Endothelial cell of umbilical vein (primary cell): Measurements from ENCODE around the gene SRSF11. TPM values are rescaled to one million over a fixed set of nuclear protein-coding genes. Genes with fewer than 3 reads are reported as not detected.

Experiments used
- BruUV-seq: library from RNA; stranded (reverse); fragments of 400-500 nt; replicated peaks from 2 replicates; lab custom pipeline; 2021; lab: Mats Ljungman, UMichigan
- CTCF ChIA-PET: fragments of 300-600, 350-600 bp; sonication (Branson Sonifier 250); formaldehyde crosslinking; loops from one replicate; lab custom pipeline; 2021; ENCODE audit warnings: antibody characterized with exemption, inconsistent platforms; lab: Charles Lee
- POLR2A ChIA-PET: fragments of 300-600, 350-600 bp; sonication (Branson Sonifier 250); formaldehyde crosslinking; loops from one replicate; lab custom pipeline; 2021; ENCODE audit warnings: antibody characterized with exemption, inconsistent platforms; lab: Charles Lee
- DNase-seq: peaks from one replicate; pipeline ENCODE4 v3.0.0-alpha.2; 2011; ENCODE audit warnings: low read depth, low spot score
- FAIRE-seq: peaks from 2 replicates; lab custom pipeline; 2011; peaks lifted over from hg19 to GRCh38; lab: Jason Lieb, UNC
- H2AFZ ChIP-seq: 2 replicates; pipeline ENCODE4 v1.6.0; 2012; ENCODE audit warnings: low read depth, low read length, control low read depth, inconsistent platforms
- H3K27ac ChIP-seq: 2 replicates; pipeline ENCODE4 v1.5.1; 2011; ENCODE audit warnings: low read depth, mild to moderate bottlenecking, control low read depth, low read length, moderate library complexity; ENCODE audit not compliant: insufficient read depth
- H3K27me3 ChIP-seq, 2 experiments: 2 replicates each; pipeline versions ENCODE4 v1.6.0 to v1.6.1; 2011; ENCODE audit warnings: low read length in 2 of 2, mixed read lengths in 1 of 2; ENCODE audit not compliant: control insufficient read depth in 2 of 2, insufficient read depth in 2 of 2
- H3K36me3 ChIP-seq, 2 experiments: 2 replicates in 1 of 2; 3 replicates in 1 of 2; pipeline ENCODE4 v1.5.1; 2011; ENCODE audit warnings: low read length in 2 of 2, mild to moderate bottlenecking in 1 of 2, moderate library complexity in 1 of 2; ENCODE audit not compliant: control insufficient read depth in 2 of 2, insufficient read depth in 2 of 2; ENCODE audit errors: extremely low read depth in 1 of 2
- H3K4me1 ChIP-seq: 3 replicates; pipeline ENCODE4 v1.5.1; 2011; ENCODE audit warnings: mild to moderate bottlenecking, low read length; ENCODE audit not compliant: control insufficient read depth, insufficient read depth; ENCODE audit errors: extremely low read depth
- H3K4me2 ChIP-seq: 2 replicates; pipeline ENCODE4 v1.6.1; 2011; ENCODE audit warnings: low read length, control low read depth, mixed read lengths; ENCODE audit not compliant: insufficient read depth
- H3K4me3 ChIP-seq, 3 experiments: fragments of 200-600 bp in 1 of 3; sonication (generic), shearing (Covaris generic) in 1 of 3; replicated peaks in 1 of 3; 2 replicates each; pipeline ENCODE4 v1.5.1; 2011 to 2016; ENCODE audit warnings: control low read depth in 3 of 3, low read length in 3 of 3, mild to moderate bottlenecking in 2 of 3, inconsistent platforms in 1 of 3, low read depth in 1 of 3, moderate library complexity in 1 of 3; ENCODE audit not compliant: insufficient read depth in 1 of 3
- H3K79me2 ChIP-seq: 2 replicates; pipeline ENCODE4 v1.6.0; 2012; ENCODE audit warnings: low read length, inconsistent platforms; ENCODE audit not compliant: control insufficient read depth, insufficient read depth
- H3K9ac ChIP-seq: replicated peaks from 2 replicates; pipeline ENCODE3; 2011; ENCODE audit warnings: low read length, control low read depth; ENCODE audit not compliant: insufficient read depth; ENCODE audit errors: extremely low read depth
- H3K9me1 ChIP-seq: replicated peaks from 3 replicates; pipeline ENCODE4 v1.6.0; 2011; ENCODE audit warnings: mild to moderate bottlenecking, low read length; ENCODE audit not compliant: control insufficient read depth, insufficient read depth; ENCODE audit errors: extremely low read depth
- H3K9me3 ChIP-seq: replicated peaks from 2 replicates; pipeline ENCODE4 v1.5.1; 2012; ENCODE audit warnings: low read length, inconsistent platforms; ENCODE audit not compliant: control insufficient read depth, insufficient read depth
- H4K20me1 ChIP-seq: replicated peaks from 2 replicates; pipeline ENCODE3; 2011; ENCODE audit warnings: mild to moderate bottlenecking, low read length; ENCODE audit not compliant: control insufficient read depth, insufficient read depth; ENCODE audit errors: extremely low read depth
- CTCF ChIP-seq, 2 donors: IDR thresholded peaks; 1 replicate in 1 of 2; 2 replicates in 1 of 2; pipeline ENCODE4 v1.5.1; 2011; ENCODE audit warnings: low read length in 2 of 2, mild to moderate bottlenecking in 2 of 2, moderate library complexity in 2 of 2, control low read depth in 1 of 2, inconsistent platforms in 1 of 2, low read depth in 1 of 2; ENCODE audit not compliant: insufficient read depth in 1 of 2; ENCODE audit errors: extremely low read depth in 1 of 2
- EZH2 ChIP-seq: IDR thresholded peaks from 2 replicates; pipeline ENCODE4 v1.6.1; 2012; ENCODE audit warnings: borderline replicate concordance, low read depth, mild to moderate bottlenecking, moderate library complexity, low read length, inconsistent platforms; ENCODE audit not compliant: severe bottlenecking
- FOS ChIP-seq: IDR thresholded peaks from 2 replicates; pipeline ENCODE4 v1.6.1; 2011; ENCODE audit warnings: mild to moderate bottlenecking, low read length, moderate library complexity, borderline replicate concordance; ENCODE audit not compliant: insufficient read depth
- GATA2 ChIP-seq: IDR thresholded peaks from 2 replicates; pipeline ENCODE4 v1.7.0; 2011; ENCODE audit warnings: low read depth, mild to moderate bottlenecking, moderate library complexity, mixed read lengths, low read length; ENCODE audit not compliant: insufficient read length, insufficient read depth
- JUN ChIP-seq: IDR thresholded peaks from 2 replicates; pipeline ENCODE4 v1.6.1; 2011; ENCODE audit warnings: borderline replicate concordance, low read depth; ENCODE audit not compliant: insufficient read length, insufficient read depth
- MYC ChIP-seq: IDR thresholded peaks from one replicate; pipeline ENCODE4 v1.6.1; 2011; ENCODE audit warnings: mild to moderate bottlenecking, low read depth, low read length
- POLR2A ChIP-seq: IDR thresholded peaks from 2 replicates; pipeline ENCODE4 v1.6.1; 2012; ENCODE audit warnings: low read depth, mild to moderate bottlenecking, control low read depth, low read length
- POLR2AphosphoS5 ChIP-seq: IDR thresholded peaks from 2 replicates; pipeline ENCODE4 v1.6.1; 2012; ENCODE audit warnings: low read depth, mild to moderate bottlenecking, control low read depth, low read length, moderate library complexity; ENCODE audit not compliant: insufficient read depth
- dilution Hi-C: fragments of 300-500 bp; cut with MboI; formaldehyde crosslinking; loops from one replicate; pipeline ENCODE4 v1.15.0; 2019; ENCODE audit warnings: low sequenced_read_pairs; ENCODE audit not compliant: extremely low pct_ligation_motif_present
- intact Hi-C: fragments of 100-400 bp; cut with micrococcal nuclease; formaldehyde crosslinking; loops from one replicate; pipeline ENCODE4 v1.10.0; 2022
- polyA plus RNA-seq, 4 experiments: library from polyadenylated mRNA; depleted of rRNA in 3 of 4; stranded (reverse) in 3 of 4; unstranded in 1 of 4; fragments of >200 nt; gene quantifications; 2 replicates each; pipeline versions ENCODE4 v1.2.1 to v1.2.3, GENCODE V29; 2011 to 2012; ENCODE audit warnings: missing spikeins in 1 of 4
- total RNA-seq: library from RNA; stranded (reverse); gene quantifications from 2 replicates; pipeline ENCODE4 v1.2.3, GENCODE V29; 2021
- TF ChIP-seq, protein P1 (sequence below): IDR thresholded peaks from 2 replicates; pipeline ENCODE4 v1.6.1; 2011; ENCODE audit not compliant: insufficient read depth, insufficient read length

The SRSF11 gene
- total and polyA plus RNA-seq, 2 donors (not counting 3 experiments of a cell fraction or from before 2014, with no cell fraction given): 177 to 241 TPM

DNA sequence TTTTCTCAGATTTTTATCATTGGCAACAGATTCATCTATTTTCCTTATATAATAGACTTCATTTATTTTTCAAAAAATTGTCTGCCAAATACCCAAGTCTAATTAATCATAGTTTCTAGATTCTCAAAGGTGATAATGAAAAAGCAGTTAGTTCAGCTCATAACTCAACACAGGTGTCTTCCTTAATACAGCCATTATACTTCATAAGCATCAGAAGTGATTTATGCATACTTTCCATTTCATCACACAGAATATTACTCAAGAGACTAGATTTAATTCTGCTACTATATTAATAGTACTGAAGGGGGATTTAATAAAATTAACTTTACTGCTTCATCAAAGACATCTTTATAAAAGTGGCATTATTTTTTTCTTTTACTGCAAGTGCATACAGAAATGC, 18.8 kb downstream of the SRSF11 start:
- H3K27ac ChIP-seq: no peak overlapping the region
- H3K4me3 ChIP-seq: no peak overlapping the region
- DNase-seq (no peak), FAIRE-seq (no peak)
- POLR2A ChIA-PET: no interaction called here
- no peaks in the 10 kb centered on the region for H3K9me3 ChIP-seq
- no peak overlapping the region for H3K4me2 ChIP-seq
- H3K9ac ChIP-seq: no peak overlapping the region
- TF ChIP-seq MYC (no peak), POLR2A (no peak), JUN (no peak), EZH2 (no peak), GATA2 (no peak), CTCF (IDR thresholded peaks at IDR 0.05; ENCODE audit: extremely low read depth in 1 of 2, insufficient read depth in 1 of 2, low read depth in 1 of 2, low read length in 2 of 2) (no peak), POLR2AphosphoS5 (no peak), FOS (no peak)
- TF ChIP-seq, protein P1, sequence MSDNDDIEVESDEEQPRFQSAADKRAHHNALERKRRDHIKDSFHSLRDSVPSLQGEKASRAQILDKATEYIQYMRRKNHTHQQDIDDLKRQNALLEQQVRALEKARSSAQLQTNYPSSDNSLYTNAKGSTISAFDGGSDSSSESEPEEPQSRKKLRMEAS: no peak
- BruUV-seq: no TSS peak
- H3K36me3 ChIP-seq: peaks cover 18 to 56% of the 10 kb centered on the region in 2 experiments
- no peaks in the 10 kb centered on the region for H3K9me1 ChIP-seq
- dilution Hi-C loops (no loop called here), intact Hi-C loops (loop anchor here (5.0 kb wide), 1 partner anchor 208 kb away; no protein-coding TSS in a partner anchor)
- H3K27me3 ChIP-seq: no peaks in the 10 kb centered on the region
- H4K20me1 ChIP-seq: peaks cover 3% of the 10 kb centered on the region
- H3K79me2 ChIP-seq: peaks cover 12% of the 10 kb centered on the region
- no peaks in the 10 kb centered on the region for H3K4me1 ChIP-seq
- no peak overlapping the region for H2AFZ ChIP-seq
- CTCF ChIA-PET: no interaction called here
